Activated T-cell treated with anti-CD3 and anti-CD28 coated beads, Interleukin-2, amount 50 U/mL, for 48 hours (primary cell): ENCODE data around the gene TMEM121.
"Not testable (repeated sequence)": the region's sequence is repeated elsewhere in the genome, so short reads cannot be mapped to it uniquely, and the experiment has no call there.

ENCODE experiments used
- DNase-seq, 2 experiments: peaks; one replicate each; pipeline ENCODE4 v3.0.0-alpha.2; 2020

Gene TMEM121

GRCh38 chr14:105528586-105529318 lies 2.4 kb downstream of the TMEM121 start:
- DNase-seq: peak; percentile 61 to 71

DNA sequence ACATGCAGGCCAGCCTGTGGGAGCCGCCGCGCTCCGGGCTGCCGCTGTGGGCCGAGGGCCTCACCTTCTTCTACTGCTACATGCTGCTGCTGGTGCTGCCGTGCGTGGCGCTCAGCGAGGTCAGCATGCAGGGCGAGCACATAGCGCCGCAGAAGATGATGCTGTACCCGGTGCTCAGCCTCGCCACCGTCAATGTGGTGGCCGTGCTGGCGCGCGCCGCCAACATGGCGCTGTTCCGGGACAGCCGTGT lies 2.9 kb downstream of the TMEM121 start:
- peak in 1 of 2 experiments; percentile 39 for DNase-seq

DNA sequence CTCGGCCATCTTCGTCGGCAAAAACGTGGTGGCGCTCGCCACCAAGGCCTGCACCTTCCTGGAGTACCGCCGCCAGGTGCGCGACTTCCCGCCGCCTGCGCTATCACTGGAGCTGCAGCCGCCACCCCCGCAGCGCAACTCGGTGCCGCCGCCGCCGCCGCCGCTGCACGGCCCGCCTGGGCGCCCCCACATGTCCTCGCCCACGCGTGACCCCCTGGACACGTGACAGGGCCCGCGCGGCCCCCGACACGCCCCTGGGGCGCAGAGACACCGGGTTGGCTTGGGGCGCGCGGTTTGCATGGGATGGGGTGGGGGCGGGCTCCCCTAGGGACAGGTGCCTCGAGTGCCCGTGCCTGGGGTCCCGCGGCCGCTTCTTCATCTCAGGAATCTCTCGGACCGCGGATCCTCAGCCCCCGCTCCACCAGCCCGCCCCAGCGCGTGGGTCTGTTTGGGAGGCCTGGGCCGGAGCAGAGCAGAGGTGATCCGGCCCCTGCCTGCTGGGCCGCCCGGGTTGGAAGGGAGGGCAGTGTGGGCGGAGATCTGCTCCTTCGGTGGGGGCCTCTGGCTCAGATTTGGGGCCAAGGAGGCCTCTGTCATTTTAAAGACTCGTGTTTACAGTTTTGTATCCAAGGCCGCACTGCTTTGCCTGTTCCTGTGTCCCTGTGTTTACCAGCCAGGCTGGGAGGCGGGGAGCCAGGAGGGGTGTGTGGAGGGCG lies 3.3 kb downstream of the TMEM121 start:
- peak; percentile 37 to 54 for DNase-seq

- DNase-seq: no peak
These were observed 4.1 kb downstream of the TMEM121 start for GRCh38 chr14:105530285-105531087.

DNA sequence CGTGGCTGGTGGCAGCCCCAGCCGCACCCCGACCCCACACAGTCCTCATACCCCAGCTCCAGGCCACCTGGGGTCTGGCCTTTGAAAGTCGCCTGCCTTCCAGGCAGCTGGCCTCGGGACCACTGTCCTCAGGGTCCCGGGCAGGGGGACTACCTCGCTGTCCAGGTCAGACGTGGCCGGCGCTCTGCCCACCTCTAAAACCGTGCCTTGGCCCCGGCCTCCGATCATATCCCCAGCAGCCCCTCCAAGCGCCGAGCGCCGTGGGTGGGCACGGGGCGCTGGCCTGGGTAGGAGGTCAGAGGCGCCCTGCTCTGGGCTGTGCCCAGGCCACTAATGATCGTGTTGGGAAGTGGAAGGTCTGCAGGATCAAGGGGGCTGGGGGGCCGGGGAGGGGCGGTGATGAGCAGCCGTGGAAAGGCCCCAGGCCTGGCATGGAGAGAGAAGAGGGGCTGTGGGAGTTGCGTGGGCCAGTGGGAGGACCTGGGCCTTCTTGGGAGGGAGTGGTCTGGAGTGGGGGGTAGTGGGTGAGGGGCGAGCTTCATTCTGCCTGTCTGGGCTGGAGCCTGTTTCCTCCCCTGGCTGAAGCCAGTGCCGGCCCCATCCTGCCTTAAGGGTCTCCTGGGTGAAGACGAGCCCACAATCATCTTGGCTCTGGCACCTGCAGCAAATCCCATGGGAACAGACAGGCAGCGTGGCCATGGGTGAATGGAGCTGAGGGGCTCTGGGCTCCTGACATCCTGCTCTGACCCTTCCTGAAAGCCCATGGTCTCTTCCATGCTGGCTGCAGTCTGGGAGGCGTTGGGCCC lies 4.9 kb downstream of the TMEM121 start:
- no peak for DNase-seq

- no peak for DNase-seq
These were observed 5.7 kb downstream of the TMEM121 start for GRCh38 chr14:105531894-105532623.

- no peak for DNase-seq
These were observed 6.4 kb downstream of the TMEM121 start for GRCh38 chr14:105532735-105533141.

DNA sequence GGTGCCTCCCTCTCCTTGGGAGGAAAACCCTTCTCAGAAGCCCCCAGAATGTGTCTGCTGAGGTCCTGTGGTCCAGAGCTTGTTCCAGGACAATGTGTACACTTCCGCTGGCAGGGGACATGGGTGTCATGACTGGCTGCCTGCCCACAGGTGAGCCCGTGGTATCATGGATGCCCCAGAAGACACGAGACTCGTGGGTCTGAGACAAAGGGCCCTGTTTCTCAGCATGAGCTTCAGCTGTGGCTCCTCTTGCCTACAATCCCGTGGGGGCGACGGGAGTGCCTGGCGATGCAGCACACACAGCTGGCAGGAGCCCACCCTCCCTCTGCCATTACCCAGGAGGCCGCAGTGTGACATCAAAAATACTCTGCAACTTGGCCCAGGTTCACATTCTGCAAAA lies 7.0 kb downstream of the TMEM121 start:
- no peak for DNase-seq

DNA sequence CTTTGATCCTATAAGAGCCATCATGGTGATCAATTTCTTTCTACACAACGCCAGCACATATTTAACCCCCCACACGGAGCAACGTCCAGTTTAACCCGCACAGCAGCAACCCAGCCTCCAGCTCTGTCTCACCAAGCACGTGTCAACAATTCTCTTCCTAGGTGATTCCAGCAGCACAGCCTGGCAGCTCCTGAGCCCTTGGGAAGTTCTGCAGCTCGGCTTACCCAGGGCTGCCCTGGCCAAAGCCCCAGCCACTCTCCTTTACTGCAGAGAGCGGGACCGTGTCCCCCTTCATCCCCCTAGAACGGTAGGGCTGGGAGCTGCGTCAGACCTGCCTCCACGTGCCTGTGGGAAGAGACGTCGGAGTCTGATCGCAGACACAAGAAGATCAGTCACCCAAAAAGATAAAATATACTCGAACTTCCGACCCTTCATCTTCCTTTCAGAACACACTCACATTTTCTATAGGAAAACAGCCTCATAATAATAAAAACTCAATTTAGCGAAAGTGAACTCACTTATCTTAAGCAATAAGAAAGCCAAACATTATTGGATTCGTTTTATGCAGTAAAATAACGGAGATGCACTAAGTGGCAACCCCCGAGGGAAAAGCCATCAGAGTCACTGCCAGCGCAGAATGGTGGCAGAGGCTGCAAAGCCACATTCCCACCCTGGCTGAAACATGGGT lies 7.6 kb downstream of the TMEM121 start:
- DNase-seq: no peak

DNA sequence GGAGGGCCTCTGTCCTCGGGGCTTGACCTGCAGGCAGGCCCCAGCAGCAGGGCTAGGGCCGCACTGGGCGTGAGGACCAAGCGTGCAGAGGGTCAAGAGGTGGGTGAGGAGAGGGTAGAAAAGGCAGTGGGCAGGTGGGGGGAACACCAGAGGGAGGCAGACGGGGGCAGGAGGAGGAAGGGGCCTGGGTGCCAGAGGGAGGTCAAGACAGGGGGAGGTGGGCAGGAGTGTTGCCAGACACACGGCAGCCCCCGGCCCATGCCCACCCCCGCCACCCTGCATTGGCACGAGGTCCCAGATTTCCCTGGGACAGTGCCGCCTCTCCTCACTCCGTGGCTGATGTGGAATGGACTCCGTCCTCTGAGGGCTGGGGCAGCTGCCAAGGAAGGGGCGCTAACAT lies 8.2 kb downstream of the TMEM121 start:
- DNase-seq: no peak

DNA sequence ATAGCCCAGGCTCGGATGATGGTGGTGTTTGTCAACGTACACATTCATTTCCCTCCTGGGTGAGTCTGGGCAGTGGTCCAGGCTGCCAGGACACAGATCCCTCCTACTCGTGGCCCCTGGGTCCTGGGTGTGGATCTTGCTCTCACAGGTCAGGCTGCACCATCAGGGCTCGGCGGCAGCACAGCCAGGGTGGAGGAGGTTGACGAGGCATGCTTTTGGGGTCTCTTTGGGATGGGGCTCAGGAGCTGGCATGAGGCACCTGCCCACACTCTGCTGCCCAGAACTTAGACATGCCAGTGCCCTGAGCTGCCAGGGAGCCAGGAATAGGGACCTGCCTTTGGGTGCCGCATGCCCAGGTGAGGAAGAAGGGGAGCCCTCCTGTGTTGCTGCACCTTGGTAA lies 9.7 kb downstream of the TMEM121 start:
- no peak for DNase-seq

- DNase-seq: no peak
These were observed 10.6 kb downstream of the TMEM121 start for GRCh38 chr14:105536691-105537579.

GRCh38 chr14:105537580-105538474 lies 11.4 kb downstream of the TMEM121 start:
- peak; percentile 86 to 87 for DNase-seq

DNA sequence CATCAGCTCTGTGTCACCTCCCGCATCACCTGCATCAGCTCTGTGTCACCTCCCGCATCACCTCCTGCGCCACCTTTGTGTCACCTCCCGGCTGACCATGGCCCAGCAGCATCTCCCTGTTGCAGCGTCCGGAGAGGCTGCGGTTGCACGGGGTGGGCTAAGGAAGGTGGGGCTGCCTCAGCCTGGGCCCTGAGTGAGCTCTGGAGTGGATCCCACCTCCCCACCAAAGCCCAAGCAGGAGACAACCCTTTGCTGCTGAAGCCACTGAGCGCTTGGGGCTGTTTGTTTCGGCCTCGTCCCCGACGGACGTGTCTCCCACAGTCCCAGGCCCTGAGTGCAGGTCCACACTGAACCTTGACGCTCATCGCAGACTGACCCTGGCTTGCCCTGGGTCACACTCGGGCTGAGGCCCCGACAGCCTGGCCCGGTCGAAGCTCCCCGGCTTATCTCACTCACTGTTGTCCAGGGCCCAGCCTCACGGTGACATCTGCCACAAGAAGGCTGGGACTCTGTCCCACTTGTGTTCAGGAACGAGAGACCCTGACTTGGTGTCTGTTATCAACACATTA lies 12.2 kb downstream of the TMEM121 start:
- no peak for DNase-seq

DNA sequence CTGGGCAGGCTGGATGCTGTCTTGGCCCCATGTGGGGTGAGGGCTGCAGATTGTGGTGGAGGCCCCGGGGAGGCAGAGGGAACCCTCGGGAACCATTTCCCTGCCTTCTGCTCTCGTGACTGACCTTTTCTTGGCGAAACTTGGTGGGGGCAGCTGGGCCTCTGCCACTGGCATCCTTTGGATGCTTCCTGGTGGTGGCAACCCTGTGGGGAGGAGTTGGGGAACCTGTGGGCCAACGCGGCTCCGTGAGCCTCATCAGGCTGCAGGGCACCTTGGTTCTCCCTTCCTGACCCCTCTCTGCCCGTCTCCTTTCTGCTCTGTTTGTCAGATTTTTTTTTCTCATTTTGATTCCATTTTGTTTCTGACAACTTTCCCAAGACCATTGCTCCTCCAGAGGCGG lies 14.4 kb downstream of the TMEM121 start:
- no peak for DNase-seq

DNA sequence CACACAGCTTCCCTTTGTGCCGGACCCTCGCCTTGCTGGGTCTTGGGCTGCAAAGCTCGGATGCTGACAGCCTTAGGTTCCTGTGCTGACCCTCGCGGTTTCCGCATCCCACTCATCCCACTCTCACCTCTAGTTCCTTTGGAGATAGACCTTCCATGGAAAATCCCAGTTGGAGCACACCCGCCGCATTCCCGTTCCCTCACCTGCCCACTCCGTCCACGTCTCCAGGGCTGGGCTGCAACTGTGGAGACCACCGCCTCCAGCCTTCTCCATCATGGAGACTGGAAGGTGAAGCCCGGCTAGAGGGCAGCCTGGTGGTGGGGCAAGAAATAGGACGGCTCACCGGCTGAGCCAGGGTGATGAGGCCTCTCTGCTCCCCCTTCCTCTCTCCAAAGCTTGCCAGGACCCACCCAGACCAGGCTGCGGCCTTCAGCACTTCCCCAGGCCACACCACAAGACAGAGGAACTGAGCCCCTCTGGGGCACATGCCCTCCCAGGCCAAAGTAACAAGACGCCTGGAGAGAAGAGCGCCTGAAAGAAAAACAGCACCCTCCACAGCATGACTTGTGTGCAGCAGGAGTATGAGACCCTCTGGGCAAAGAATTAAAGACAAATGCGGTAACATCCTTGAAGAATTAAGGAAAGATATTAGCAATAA lies 15.0 kb downstream of the TMEM121 start:
- no peak for DNase-seq

GRCh38 chr14:105545676-105546075 lies 19.3 kb downstream of the TMEM121 start:
- DNase-seq: not testable (repeated sequence)

DNA sequence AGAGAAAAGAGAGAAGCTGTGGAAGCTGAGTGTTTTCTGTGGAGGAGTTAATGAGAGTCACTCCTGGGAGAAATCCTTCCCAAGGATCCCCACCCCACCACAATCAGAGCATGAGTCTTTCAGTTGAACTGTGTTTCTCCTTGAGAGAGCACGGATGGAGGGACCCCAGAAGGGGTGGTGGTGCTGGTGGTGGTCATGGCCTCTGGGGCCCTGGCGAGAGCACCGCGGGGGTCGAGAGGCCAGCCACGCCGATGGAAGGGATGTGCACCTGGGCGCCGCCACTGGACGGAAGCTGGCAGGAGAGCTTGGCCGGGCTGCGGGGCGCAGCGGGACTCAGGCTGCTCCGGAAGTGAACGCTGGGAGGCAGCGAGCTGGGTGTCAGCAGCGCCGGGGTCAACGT lies 20.0 kb downstream of the TMEM121 start:
- not testable (repeated sequence) for DNase-seq

DNA sequence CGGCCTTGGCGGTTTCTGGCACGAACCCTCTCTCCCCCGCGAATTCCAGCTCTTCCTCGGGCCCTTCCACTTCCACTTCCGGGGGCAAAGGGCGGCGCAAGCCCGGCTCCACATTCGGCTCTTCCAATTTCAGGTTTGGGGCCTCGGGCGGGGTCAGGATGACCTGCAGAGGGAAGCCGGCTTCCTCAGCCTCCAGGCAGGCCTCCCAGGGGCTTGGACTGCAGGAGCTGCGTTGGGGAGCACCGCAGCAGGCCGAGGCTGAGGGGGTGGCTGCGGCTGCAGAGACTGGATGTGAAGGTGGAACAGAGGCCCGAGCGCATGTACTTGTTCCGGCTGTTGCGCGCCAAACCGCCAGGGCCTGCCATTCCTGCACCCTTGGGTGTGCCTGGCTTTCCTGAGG lies 20.7 kb downstream of the TMEM121 start:
- DNase-seq: not testable (repeated sequence)
